Glutamatergic neuron (in vitro differentiated cells): ENCODE data around the gene CAPN8. TPM values are rescaled to one million over a fixed set of nuclear protein-coding genes. Genes with fewer than 3 reads are reported as not detected.

ENCODE experiments used
- DNase-seq: peaks from one replicate; pipeline ENCODE4 v3.0.0; 2022
- H3K27ac Mint-ChIP-seq: one replicate; pipeline ENCODE4 v1.8.0; 2020; ENCODE audit warnings: mild to moderate bottlenecking, mixed read lengths, inconsistent platforms; ENCODE audit not compliant: unreplicated experiment
- H3K27me3 Mint-ChIP-seq: one replicate; pipeline ENCODE4 v1.8.0; 2020; ENCODE audit warnings: mild to moderate bottlenecking, moderate library complexity, mixed read lengths, inconsistent platforms; ENCODE audit not compliant: unreplicated experiment
- H3K36me3 Mint-ChIP-seq: one replicate; pipeline ENCODE4 v1.8.0; 2020; ENCODE audit warnings: mild to moderate bottlenecking, mixed read lengths, inconsistent platforms; ENCODE audit not compliant: unreplicated experiment
- H3K4me1 Mint-ChIP-seq: one replicate; pipeline ENCODE4 v1.8.0; 2020; ENCODE audit warnings: mild to moderate bottlenecking, low read depth, mixed read lengths, inconsistent platforms; ENCODE audit not compliant: unreplicated experiment
- H3K4me3 Mint-ChIP-seq: one replicate; pipeline ENCODE4 v1.8.0; 2020; ENCODE audit warnings: mild to moderate bottlenecking, mixed read lengths, inconsistent platforms; ENCODE audit not compliant: unreplicated experiment
- H3K9me3 Mint-ChIP-seq: one replicate; pipeline ENCODE4 v1.8.0; 2020; ENCODE audit warnings: mild to moderate bottlenecking, moderate library complexity, mixed read lengths, inconsistent platforms; ENCODE audit not compliant: unreplicated experiment
- total RNA-seq: library from RNA; stranded (reverse); fragmentation: NEBNext Ultra II Directional; extraction: Animal tissue kit (Norgen Biotek cat#: 25700); gene quantifications from one replicate; pipeline ENCODE4 v1.2.1, GENCODE V29; 2021; ENCODE audit not compliant: unreplicated experiment
- TF ChIP-seq, protein P1 (sequence below): fragments of 200-600 bp; sonication (generic); IDR thresholded peaks from one replicate; pipeline ENCODE4 v1.5.0; 2021; ENCODE audit not compliant: partially characterized antibody, unreplicated experiment

Gene CAPN8
- total RNA-seq, 1 donor from 2014 or later, result not detected

DNA sequence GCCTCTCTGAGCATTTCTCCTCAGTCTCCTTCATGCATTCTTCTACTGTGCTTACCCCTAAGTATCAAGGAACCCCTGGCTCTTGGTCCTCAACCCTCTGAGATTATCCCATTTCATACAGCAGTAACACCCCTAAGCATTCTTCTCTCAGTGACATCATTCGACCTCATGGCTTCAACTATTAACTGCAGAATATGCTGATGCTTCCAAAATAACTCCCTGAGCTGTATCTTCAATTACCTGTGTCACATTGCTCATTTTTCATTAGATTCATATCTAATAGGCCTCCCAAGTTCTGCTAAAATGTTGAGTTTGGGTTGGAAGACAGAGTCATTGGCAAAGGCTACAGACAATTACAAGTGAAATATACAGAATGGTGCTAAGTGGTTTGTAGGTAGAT is 7.5 kb downstream of the CAPN8 start:
- no peak overlapping the region for H3K4me3 Mint-ChIP-seq
- DNase-seq, result no peak
- TF ChIP-seq, protein P1, sequence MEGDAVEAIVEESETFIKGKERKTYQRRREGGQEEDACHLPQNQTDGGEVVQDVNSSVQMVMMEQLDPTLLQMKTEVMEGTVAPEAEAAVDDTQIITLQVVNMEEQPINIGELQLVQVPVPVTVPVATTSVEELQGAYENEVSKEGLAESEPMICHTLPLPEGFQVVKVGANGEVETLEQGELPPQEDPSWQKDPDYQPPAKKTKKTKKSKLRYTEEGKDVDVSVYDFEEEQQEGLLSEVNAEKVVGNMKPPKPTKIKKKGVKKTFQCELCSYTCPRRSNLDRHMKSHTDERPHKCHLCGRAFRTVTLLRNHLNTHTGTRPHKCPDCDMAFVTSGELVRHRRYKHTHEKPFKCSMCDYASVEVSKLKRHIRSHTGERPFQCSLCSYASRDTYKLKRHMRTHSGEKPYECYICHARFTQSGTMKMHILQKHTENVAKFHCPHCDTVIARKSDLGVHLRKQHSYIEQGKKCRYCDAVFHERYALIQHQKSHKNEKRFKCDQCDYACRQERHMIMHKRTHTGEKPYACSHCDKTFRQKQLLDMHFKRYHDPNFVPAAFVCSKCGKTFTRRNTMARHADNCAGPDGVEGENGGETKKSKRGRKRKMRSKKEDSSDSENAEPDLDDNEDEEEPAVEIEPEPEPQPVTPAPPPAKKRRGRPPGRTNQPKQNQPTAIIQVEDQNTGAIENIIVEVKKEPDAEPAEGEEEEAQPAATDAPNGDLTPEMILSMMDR, result no peak
- no peak overlapping the region for H3K27ac Mint-ChIP-seq
- H3K27me3 Mint-ChIP-seq, result peaks cover 3% of the 10 kb centered on the region
- no peaks in the 10 kb centered on the region for H3K36me3 Mint-ChIP-seq
- peaks cover 6% of the 10 kb centered on the region for H3K9me3 Mint-ChIP-seq
- peaks cover 17% of the 10 kb centered on the region for H3K4me1 Mint-ChIP-seq

GRCh38 chr1:223654083-223654482 is 11.4 kb downstream of the CAPN8 start:
- TF ChIP-seq, protein P1, result no peak
- no peak overlapping the region for H3K27ac Mint-ChIP-seq
- no peaks in the 10 kb centered on the region for H3K36me3 Mint-ChIP-seq
- no peak overlapping the region for H3K4me3 Mint-ChIP-seq
- H3K9me3 Mint-ChIP-seq, result peaks cover 3% of the 10 kb centered on the region
- no peak for DNase-seq
- H3K4me1 Mint-ChIP-seq, result peaks cover 16% of the 10 kb centered on the region
- no peaks in the 10 kb centered on the region for H3K27me3 Mint-ChIP-seq

DNA sequence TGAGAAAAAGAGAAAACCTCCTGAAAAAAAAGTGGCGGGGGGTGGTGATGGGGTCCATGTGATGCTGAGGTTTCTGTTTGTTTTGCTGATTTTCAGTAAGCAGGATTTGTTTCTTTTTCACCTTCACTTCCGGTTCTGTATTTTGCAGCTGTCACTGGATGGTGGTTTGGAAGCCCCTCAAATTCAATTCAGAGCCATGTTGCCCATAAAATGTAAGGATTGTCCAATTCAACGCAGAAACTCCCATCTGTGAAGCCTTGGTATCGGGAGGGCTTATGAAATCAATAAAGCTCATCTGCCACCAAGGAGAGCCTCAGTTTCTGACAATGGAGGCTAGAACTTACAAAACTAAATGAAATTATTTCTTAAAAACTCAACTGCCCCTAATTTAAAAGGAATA is 12.1 kb downstream of the CAPN8 start:
- H3K36me3 Mint-ChIP-seq, result peaks cover 2% of the 10 kb centered on the region
- no peak for DNase-seq
- peaks cover 6% of the 10 kb centered on the region for H3K9me3 Mint-ChIP-seq
- TF ChIP-seq, protein P1, result no peak
- peaks cover 16% of the 10 kb centered on the region for H3K4me1 Mint-ChIP-seq
- no peak overlapping the region for H3K27ac Mint-ChIP-seq
- peaks cover 2% of the 10 kb centered on the region for H3K27me3 Mint-ChIP-seq
- no peak overlapping the region for H3K4me3 Mint-ChIP-seq

DNA sequence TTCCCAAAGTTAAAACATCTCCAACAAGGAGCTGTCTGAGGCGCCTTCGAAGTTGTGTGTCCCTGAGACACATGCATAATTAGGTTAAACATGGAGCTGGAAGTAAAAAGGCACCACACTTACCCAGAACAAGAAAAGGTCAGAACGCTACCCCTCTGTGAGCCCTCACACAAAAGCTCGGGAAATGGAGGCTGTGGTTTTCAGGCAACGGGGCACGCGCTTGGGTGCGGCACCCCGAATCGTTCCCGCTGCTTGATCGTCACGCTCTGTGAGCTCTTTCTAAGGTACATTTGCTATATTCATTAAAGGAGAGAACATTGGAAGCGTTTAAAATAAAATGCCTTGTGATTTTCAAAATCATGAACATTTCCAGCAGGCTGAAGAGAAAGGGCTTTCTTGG is 12.5 kb downstream of the CAPN8 start:
- H3K4me3 Mint-ChIP-seq, result no peak overlapping the region
- H3K4me1 Mint-ChIP-seq, result peaks cover 18% of the 10 kb centered on the region
- H3K27ac Mint-ChIP-seq, result no peak overlapping the region
- peaks cover 4% of the 10 kb centered on the region for H3K36me3 Mint-ChIP-seq
- no peak for DNase-seq
- peaks cover 6% of the 10 kb centered on the region for H3K9me3 Mint-ChIP-seq
- TF ChIP-seq, protein P1, result no peak
- peaks cover 4% of the 10 kb centered on the region for H3K27me3 Mint-ChIP-seq

- Mint-ChIP-seq H3K27ac (no peak overlapping the region), H3K27me3 (peaks cover 4% of the 10 kb centered on the region), H3K36me3 (peaks cover 4% of the 10 kb centered on the region), H3K4me3 (peak overlapping the region; percentile 28), H3K4me1 (peaks cover 18% of the 10 kb centered on the region), H3K9me3 (peaks cover 6% of the 10 kb centered on the region)
- no peak for DNase-seq
- TF ChIP-seq, protein P1, result no peak
Measured at GRCh38 chr1:223652436-223652941, 13.0 kb downstream of the CAPN8 start.
